Endodermal cell (in vitro differentiated cells): Measurements from ENCODE around the gene TTN. TPM values are rescaled to one million over a fixed set of nuclear protein-coding genes. Genes with fewer than 3 reads are reported as not detected.

Experiments
- DNase-seq: peaks from one replicate; pipeline ENCODE4 v3.0.0-alpha.2; 2017
- H3K27ac ChIP-seq: 2 replicates; pipeline ENCODE4 v1.5.1; 2013; ENCODE audit warnings: mild to moderate bottlenecking, low read depth, low read length, moderate library complexity
- H3K27me3 ChIP-seq: 2 replicates; pipeline ENCODE4 v1.6.1; 2013; ENCODE audit warnings: mild to moderate bottlenecking, low read length, moderate library complexity; ENCODE audit not compliant: insufficient read depth, control insufficient read depth, poor library complexity, severe bottlenecking
- H3K36me3 ChIP-seq: 2 replicates; pipeline ENCODE4 v1.7.0; 2013; ENCODE audit warnings: mild to moderate bottlenecking, low read length, moderate library complexity; ENCODE audit not compliant: control insufficient read depth, insufficient read depth
- H3K4me1 ChIP-seq: one replicate; pipeline ENCODE4 v1.7.0; 2013; ENCODE audit warnings: low read length; ENCODE audit not compliant: control insufficient read depth, insufficient read depth
- H3K4me3 ChIP-seq: 2 replicates; pipeline ENCODE4 v1.5.1; 2013; ENCODE audit warnings: mild to moderate bottlenecking, low read length, moderate library complexity
- H3K9ac ChIP-seq: 2 replicates; pipeline ENCODE4 v1.6.1; 2013; ENCODE audit warnings: mild to moderate bottlenecking, low read length, moderate library complexity; ENCODE audit not compliant: poor library complexity, severe bottlenecking; ENCODE audit errors: extremely low read depth
- H3K9me3 ChIP-seq: 2 replicates; pipeline ENCODE4 v1.6.1; 2013; ENCODE audit warnings: mild to moderate bottlenecking, low read length, moderate library complexity; ENCODE audit not compliant: control insufficient read depth
- H3K27ac Mint-ChIP-seq: 2 replicates; pipeline ENCODE4 v1.8.0; 2020; ENCODE audit warnings: mixed read lengths
- H3K27me3 Mint-ChIP-seq: 2 replicates; pipeline ENCODE4 v1.8.0; 2021; ENCODE audit warnings: mild to moderate bottlenecking, mixed read lengths; ENCODE audit not compliant: insufficient read depth
- H3K36me3 Mint-ChIP-seq: 2 replicates; pipeline ENCODE4 v1.8.0; 2020; ENCODE audit warnings: low read depth, mixed read lengths
- H3K4me1 Mint-ChIP-seq: 2 replicates; pipeline ENCODE4 v1.8.0; 2020; ENCODE audit warnings: mixed read lengths
- H3K4me3 Mint-ChIP-seq: 2 replicates; pipeline ENCODE4 v1.8.0; 2020; ENCODE audit warnings: mild to moderate bottlenecking, moderate library complexity, mixed read lengths
- H3K9me3 Mint-ChIP-seq: 2 replicates; pipeline ENCODE4 v1.8.0; 2020; ENCODE audit warnings: mild to moderate bottlenecking, mixed read lengths
- CTCF ChIP-seq: fragments of 200-600 bp; sonication (generic); conservative IDR thresholded peaks from 2 replicates; pipeline ENCODE4 v1.5.0; 2021; ENCODE audit warnings: antibody characterized with exemption, mild to moderate bottlenecking
- WGBS, 2 experiments: methylation state at CpG; one replicate each; pipeline versions ENCODE4 v1.1.5 to v1.1.7; 2013; ENCODE audit warnings: missing lambda C conversion rate in 2 of 2, mixed read lengths in 1 of 2; ENCODE audit not compliant: insufficient coverage in 1 of 2, insufficient read length in 1 of 2; 5-methylcytosine and 5-hydroxymethylcytosine counted together
- total RNA-seq, 2 donors: library from RNA; stranded (reverse); fragmentation: NEBNext Ultra II Directional in 1 of 2; extraction: Animal tissue kit (Norgen Biotek cat#: 25700) in 1 of 2; gene quantifications; 2 replicates in 1 of 2; 3 replicates in 1 of 2; pipeline ENCODE4 v1.2.1, GENCODE V29; 2021

Gene TTN
- total RNA-seq, 2 donors from 2014 or later: 101 to 118 TPM

DNA sequence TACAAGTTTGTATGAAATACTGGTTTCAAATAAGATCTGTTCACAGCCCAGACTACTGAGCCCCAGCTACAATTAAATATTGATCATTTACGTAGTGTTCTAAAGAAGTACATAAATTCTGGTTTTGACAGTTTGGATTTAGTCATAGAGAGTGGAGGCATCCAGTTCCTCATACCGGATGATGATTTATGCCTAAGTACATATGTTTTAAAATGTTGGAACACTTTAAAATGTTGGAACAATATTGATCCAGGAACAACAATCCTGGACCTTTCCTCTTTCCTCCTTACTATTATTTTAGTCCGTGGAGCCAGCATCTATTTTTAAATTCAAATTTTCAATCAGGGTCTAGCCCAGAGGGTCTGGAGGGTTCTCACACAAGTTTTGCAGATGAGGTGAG is 22.8 kb upstream of the TTN start:
- H3K4me3 ChIP-seq: no peak overlapping the region
- Mint-ChIP-seq H3K27me3 (no peaks in the 10 kb centered on the region), H3K4me1 (peaks cover 24% of the 10 kb centered on the region), H3K27ac (peak overlapping the region; percentile 67), H3K9me3 (no peaks in the 10 kb centered on the region), H3K4me3 (peak overlapping the region; percentile 22), H3K36me3 (peaks cover 79% of the 10 kb centered on the region)
- no peaks in the 10 kb centered on the region for H3K27me3 ChIP-seq
- TF ChIP-seq CTCF: no peak
- H3K27ac ChIP-seq: no peak overlapping the region
- H3K4me1 ChIP-seq: peaks cover 7% of the 10 kb centered on the region
- 87 to 100% methylated on average over 1 to 3 of the region's 3 CpGs for whole genome bisulfite sequencing, 2 experiments
- H3K36me3 ChIP-seq: peaks cover 88% of the 10 kb centered on the region
- H3K9ac ChIP-seq: no peak overlapping the region
- no peak for DNase-seq
- H3K9me3 ChIP-seq: peaks cover 5% of the 10 kb centered on the region

DNA sequence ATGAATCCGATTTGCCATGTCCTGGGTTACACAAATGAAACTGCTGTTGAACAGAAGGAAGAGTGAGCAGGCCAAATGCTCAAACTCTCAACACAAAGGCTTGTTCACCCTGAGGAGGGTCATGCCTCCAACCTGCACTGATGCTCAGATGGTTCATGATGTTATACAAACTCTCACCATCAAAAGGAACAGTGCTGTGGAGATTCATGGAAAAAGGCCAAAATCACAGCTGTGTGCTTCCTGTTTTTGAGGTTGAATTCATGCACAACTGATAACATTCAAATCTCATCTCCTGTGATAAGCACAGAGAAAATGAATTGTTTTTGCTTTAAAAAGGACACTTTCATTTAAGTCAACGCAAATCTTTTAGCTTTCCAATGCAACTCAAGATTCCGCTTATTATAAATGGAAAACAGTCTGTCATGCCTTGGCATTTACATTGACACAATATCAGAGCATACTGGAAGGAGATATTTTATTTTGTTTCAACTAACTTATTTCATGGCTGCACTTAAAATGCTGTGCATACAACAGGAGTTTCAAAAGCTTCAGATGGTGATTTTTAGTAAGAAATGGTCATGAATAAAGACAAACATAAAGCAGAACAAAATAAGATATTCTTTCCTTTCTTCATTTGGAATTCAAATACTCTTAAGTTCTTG is 22.2 kb upstream of the TTN start:
- H3K4me1 ChIP-seq: peaks cover 7% of the 10 kb centered on the region
- no peaks in the 10 kb centered on the region for H3K27me3 ChIP-seq
- Mint-ChIP-seq H3K4me3 (no peak overlapping the region), H3K36me3 (peaks cover 74% of the 10 kb centered on the region), H3K27me3 (no peaks in the 10 kb centered on the region), H3K4me1 (peaks cover 24% of the 10 kb centered on the region), H3K27ac (no peak overlapping the region), H3K9me3 (no peaks in the 10 kb centered on the region)
- H3K27ac ChIP-seq: no peak overlapping the region
- WGBS, 2 experiments: 90 to 94% methylated on average over 2 to 3 of the region's 3 CpGs
- H3K9ac ChIP-seq: no peak overlapping the region
- H3K9me3 ChIP-seq: peaks cover 5% of the 10 kb centered on the region
- H3K4me3 ChIP-seq: no peak overlapping the region
- H3K36me3 ChIP-seq: peaks cover 83% of the 10 kb centered on the region
- no peak for DNase-seq
- TF ChIP-seq CTCF: no peak

DNA sequence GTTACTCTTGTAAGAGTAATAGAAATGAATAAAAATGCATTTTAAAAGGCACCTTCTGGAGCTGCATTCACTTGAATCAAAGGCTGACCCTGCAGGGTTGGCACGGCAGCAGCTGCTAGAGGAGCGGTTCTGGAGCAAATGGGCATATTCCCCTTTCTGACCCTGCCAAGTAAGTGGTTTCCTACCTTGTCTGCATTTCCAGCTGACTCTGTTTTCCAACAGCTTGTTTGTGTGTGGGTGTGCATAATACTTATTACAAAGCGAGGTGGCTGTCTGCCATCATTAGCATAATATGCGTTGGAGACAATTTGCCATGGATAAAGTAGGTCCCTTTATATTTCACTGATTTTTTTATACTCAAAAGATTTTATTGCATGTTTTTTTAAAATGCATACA is 21.3 kb upstream of the TTN start:
- no peak overlapping the region for H3K9ac ChIP-seq
- peaks cover 5% of the 10 kb centered on the region for H3K9me3 ChIP-seq
- no peak overlapping the region for H3K4me3 Mint-ChIP-seq
- H3K27ac ChIP-seq: no peak overlapping the region
- H3K27me3 ChIP-seq: no peaks in the 10 kb centered on the region
- H3K27me3 Mint-ChIP-seq: no peaks in the 10 kb centered on the region
- no peaks in the 10 kb centered on the region for H3K9me3 Mint-ChIP-seq
- TF ChIP-seq CTCF: no peak
- peaks cover 72% of the 10 kb centered on the region for H3K36me3 Mint-ChIP-seq
- no peak overlapping the region for H3K4me3 ChIP-seq
- H3K4me1 ChIP-seq: peaks cover 7% of the 10 kb centered on the region
- DNase-seq: no peak
- peaks cover 24% of the 10 kb centered on the region for H3K4me1 Mint-ChIP-seq
- WGBS, 2 experiments: 95 to 100% methylated on average over 1 to 4 of the region's 4 CpGs
- H3K27ac Mint-ChIP-seq: no peak overlapping the region
- H3K36me3 ChIP-seq: peaks cover 83% of the 10 kb centered on the region
